ENCODE data around the gene POLR2J3. TPM values are rescaled to one million over a fixed set of nuclear protein-coding genes. Genes with fewer than 3 reads are reported as not detected.
"Not testable (repeated sequence)": the region's sequence is repeated elsewhere in the genome, so short reads cannot be mapped to it uniquely, and the experiment has no call there.

Gene POLR2J3
- total RNA-seq, 1 donor from 2014 or later = 32.5 TPM

DNA sequence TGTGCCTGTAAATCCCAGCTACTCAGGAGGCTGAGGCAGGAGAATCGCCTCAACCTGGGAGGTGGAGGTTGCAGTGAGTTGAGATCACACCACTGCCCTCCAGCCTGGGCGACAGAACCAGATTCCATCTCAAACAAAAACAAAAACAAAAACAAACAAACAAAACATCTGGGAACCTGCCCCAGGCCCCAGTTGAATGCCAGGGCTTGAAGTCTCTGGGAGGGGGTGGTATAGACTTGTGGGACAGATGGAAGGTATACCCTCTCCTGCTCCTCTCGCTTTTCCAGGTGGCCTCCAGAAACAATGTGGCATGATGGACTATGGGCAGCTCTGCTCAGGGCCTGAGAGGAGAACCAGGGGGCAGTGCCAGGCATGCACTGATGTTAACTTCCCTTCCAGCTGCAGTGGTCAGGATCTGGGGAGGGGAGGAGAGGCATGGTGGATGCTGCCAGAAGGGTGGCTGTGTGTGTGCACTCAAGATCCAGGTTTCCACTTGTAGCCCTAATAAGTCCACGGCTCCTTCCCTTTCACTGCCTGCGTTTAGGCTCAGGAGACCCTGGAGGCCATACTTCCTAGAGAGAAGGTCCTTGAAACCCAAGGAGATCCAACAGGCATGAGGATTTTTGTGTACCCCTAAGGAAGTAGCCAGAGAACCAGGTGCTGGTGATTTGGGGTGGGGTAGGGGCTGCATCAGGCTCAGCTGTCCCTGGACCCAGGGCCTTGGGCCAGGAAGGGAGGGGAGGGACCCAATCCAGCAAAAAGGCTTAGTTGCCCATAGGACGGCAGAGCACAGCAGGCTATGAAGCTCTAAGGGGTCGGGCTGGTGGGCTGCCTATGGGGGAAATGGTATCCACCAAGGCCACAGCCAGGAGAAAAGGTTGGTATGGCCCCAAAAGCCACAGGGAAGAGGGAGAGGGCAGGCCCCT, 5.2 kb upstream of the POLR2J3 start:
- H3K9me3 Mint-ChIP-seq (ENCODE audit: unreplicated experiment); H3K4me1 Mint-ChIP-seq (ENCODE audit: low read depth, unreplicated experiment); H3K36me3 Mint-ChIP-seq (ENCODE audit: unreplicated experiment); H3K4me3 Mint-ChIP-seq (ENCODE audit: unreplicated experiment); H3K27me3 Mint-ChIP-seq (ENCODE audit: unreplicated experiment); DNase-seq; H3K27ac Mint-ChIP-seq (ENCODE audit: unreplicated experiment): not testable (repeated sequence)

DNA sequence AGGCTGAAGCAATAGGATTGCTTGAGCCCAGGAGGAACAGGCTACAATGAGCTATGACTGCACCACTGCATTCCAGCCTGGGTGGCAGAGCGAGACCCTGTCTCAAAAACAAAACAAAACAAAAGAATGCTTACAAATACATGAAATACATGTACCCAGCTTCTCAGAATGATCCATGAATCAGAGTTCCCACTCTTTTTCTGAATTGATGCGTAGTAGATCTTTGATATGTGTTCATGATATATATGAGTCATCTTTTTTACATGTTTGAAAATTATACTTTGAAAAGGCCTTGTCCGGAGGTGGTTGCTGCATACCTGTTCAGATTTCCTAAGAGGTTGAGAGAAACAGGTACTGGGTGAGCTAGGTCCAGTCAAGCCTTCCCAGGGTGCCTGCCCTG, 4.0 kb upstream of the POLR2J3 start:
- DNase-seq; H3K4me1 Mint-ChIP-seq (ENCODE audit: low read depth, unreplicated experiment); H3K27me3 Mint-ChIP-seq (ENCODE audit: unreplicated experiment); H3K9me3 Mint-ChIP-seq (ENCODE audit: unreplicated experiment); H3K27ac Mint-ChIP-seq (ENCODE audit: unreplicated experiment); H3K36me3 Mint-ChIP-seq (ENCODE audit: unreplicated experiment); H3K4me3 Mint-ChIP-seq (ENCODE audit: unreplicated experiment): not testable (repeated sequence)

DNA sequence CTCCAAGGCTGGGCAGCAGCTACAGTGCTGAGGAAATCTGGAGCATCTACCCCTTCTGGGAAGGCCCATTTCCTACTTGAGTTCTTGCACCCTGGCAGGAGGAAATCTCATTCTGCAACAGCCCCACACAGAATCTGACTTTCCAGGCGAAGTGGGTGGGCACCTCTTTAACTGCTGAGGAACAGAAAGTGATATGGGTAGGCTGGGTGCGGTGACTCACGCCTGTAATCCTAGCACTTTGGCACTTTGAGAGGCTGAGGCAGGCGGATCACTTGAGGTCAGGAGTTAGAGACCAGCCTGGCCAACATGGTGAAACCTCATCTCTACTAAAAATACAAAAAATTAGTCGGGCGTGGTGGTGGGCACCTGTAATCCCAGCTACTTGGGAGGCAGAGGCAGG, 2.2 kb upstream of the POLR2J3 start:
- not testable (repeated sequence) for H3K4me1 Mint-ChIP-seq (ENCODE audit: low read depth, unreplicated experiment); DNase-seq; H3K27ac Mint-ChIP-seq (ENCODE audit: unreplicated experiment); H3K9me3 Mint-ChIP-seq (ENCODE audit: unreplicated experiment); H3K36me3 Mint-ChIP-seq (ENCODE audit: unreplicated experiment); H3K27me3 Mint-ChIP-seq (ENCODE audit: unreplicated experiment); H3K4me3 Mint-ChIP-seq (ENCODE audit: unreplicated experiment)

DNA sequence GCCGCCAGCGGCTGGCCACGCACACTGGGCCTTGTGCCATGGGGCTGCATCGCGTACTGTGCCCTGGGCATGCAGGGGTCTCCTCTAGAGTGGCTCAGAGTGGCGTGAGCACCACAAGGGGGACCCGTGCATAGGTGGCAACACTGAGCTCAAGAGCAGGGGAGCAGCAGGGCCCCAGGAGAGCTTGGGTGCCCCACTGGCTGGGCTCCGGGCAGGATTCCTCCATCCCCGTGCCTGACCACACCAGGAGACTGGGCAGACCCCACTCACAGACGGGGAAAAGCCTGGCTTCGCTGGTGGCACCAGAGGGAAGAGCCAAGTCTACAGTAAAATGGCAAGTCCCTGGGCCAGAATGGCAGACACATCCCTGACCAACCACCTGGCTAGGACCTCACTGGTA, 3.8 kb downstream of the POLR2J3 start:
- H3K4me1 Mint-ChIP-seq (ENCODE audit: low read depth, unreplicated experiment); H3K9me3 Mint-ChIP-seq (ENCODE audit: unreplicated experiment); H3K4me3 Mint-ChIP-seq (ENCODE audit: unreplicated experiment); H3K36me3 Mint-ChIP-seq (ENCODE audit: unreplicated experiment); H3K27ac Mint-ChIP-seq (ENCODE audit: unreplicated experiment); H3K27me3 Mint-ChIP-seq (ENCODE audit: unreplicated experiment): not testable (repeated sequence)
- DNase-seq = peak; percentile 1

DNA sequence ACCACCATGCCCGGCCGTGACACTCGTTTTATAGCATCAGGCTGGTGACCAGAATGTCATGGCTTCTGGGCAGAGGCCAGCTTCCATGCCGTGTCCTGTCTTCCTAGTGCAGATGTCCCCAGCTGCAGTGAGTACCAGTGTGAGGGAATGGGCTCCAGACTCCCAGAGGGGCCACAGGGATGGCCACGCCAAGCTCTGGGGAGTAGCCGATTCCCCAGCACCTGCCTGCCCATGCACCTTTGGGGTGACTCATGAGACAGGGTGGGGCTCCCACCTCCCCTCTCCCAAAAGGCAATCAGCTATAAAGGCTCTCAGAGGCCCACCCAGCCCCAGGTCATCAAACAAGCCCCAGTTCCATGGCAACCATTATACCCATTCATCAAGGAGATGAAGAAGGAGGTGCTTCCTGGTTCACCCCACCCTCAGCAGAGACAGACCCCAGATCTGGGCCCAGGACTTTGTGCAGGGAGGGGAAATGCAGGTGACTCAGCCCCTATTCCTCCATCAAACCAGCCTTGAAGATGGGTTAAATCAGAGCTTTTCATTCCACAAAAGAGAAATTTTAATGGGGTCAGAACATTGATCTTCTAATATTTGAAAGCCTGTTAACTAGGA, 21.5 kb downstream of the POLR2J3 start, which contains the start of gene SPDYE2:
SPDYE2 (plus strand) TSS at position 419 of the 615 bp plus-strand sequence. CDS start 2,030 bp downstream, outside the sequence.
- H3K4me3 Mint-ChIP-seq (ENCODE audit: unreplicated experiment); H3K4me1 Mint-ChIP-seq (ENCODE audit: low read depth, unreplicated experiment); H3K9me3 Mint-ChIP-seq (ENCODE audit: unreplicated experiment); DNase-seq; H3K27me3 Mint-ChIP-seq (ENCODE audit: unreplicated experiment); H3K36me3 Mint-ChIP-seq (ENCODE audit: unreplicated experiment); H3K27ac Mint-ChIP-seq (ENCODE audit: unreplicated experiment): not testable (repeated sequence)

DNA sequence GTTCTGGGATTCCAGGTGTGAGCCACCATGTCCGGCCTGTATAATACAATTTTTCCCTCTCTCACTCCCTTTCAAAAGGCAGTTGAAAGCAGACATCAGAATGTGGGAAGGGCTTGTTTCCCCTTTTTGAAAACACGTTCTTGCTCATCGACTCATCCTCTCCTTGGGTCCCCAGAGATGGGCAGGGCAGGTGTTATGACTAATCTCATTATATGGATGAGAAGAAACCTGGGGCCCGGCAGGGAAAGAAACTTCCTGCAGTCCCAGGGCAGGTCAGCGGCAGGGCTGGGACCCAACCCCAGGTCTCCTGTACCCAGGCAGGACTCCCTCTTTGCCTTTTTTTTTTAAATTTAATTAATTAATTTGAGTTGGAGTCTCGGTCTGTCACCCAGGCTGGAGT, 26.0 kb downstream of the POLR2J3 start:
- not testable (repeated sequence) for H3K4me1 Mint-ChIP-seq (ENCODE audit: low read depth, unreplicated experiment); H3K27me3 Mint-ChIP-seq (ENCODE audit: unreplicated experiment); H3K27ac Mint-ChIP-seq (ENCODE audit: unreplicated experiment); H3K36me3 Mint-ChIP-seq (ENCODE audit: unreplicated experiment); H3K4me3 Mint-ChIP-seq (ENCODE audit: unreplicated experiment); H3K9me3 Mint-ChIP-seq (ENCODE audit: unreplicated experiment); DNase-seq

DNA sequence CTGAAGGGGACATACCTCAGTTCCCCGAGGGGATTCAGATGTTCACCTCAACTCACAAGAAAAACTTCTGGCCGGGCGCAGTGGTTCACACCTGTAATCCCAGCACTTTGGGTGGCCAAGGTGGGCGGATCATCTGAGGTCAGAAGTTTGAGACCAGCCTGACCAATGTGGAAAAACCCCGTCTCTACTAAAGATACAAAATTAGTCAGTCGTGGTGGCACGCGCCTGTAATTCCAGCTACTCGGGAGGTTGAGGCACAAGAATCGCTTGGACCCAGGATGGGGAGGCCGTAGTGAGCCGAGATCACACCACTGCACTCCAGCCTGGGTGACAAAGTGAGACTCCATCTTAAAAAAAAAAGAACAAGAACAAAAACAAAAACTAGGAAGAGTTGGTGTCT, 27.1 kb downstream of the POLR2J3 start:
- H3K27ac Mint-ChIP-seq (ENCODE audit: unreplicated experiment); H3K4me1 Mint-ChIP-seq (ENCODE audit: low read depth, unreplicated experiment); H3K36me3 Mint-ChIP-seq (ENCODE audit: unreplicated experiment); DNase-seq; H3K9me3 Mint-ChIP-seq (ENCODE audit: unreplicated experiment); H3K27me3 Mint-ChIP-seq (ENCODE audit: unreplicated experiment); H3K4me3 Mint-ChIP-seq (ENCODE audit: unreplicated experiment): not testable (repeated sequence)

DNA sequence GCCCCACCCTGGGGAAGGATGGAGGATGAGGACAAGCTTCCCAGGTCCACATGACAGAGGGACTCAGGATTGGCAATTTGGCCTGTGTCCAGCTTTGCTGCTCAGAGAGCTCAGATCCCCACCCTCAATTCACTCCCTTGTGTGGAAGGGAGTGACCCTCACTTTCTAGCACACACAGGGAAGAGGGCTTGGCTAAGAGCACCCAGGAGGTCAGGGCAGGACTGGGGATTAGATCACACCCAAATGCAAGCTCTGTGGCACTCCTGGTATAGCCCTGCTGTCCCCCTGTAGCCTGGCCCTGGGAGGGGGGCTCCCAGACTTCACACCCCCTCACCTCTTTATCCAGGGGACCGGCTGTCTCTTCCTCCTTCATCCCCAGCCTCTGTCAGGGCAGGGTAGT, 28.0 kb downstream of the POLR2J3 start:
- not testable (repeated sequence) for H3K27me3 Mint-ChIP-seq (ENCODE audit: unreplicated experiment); H3K4me1 Mint-ChIP-seq (ENCODE audit: low read depth, unreplicated experiment); DNase-seq; H3K36me3 Mint-ChIP-seq (ENCODE audit: unreplicated experiment); H3K4me3 Mint-ChIP-seq (ENCODE audit: unreplicated experiment); H3K27ac Mint-ChIP-seq (ENCODE audit: unreplicated experiment); H3K9me3 Mint-ChIP-seq (ENCODE audit: unreplicated experiment)

DNA sequence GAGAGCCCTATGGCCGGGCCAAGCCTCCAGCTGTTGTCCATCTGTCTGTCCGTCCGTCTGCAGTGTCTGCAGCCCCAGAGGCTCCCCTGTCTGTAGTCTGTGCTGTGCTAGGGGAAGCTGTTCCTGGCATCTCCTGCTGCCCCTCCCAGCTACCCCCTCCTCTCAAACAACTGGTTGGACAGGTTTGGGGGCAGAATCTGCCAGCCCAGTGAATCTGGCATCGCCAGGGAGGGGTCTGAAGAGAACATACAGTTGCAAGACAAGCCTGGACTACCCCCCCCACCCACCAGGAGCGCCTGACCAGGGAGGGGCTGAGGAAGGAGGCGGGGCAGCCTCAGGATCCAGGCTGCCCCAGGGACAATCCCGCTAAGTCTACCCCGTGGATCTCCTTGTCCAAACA, 28.8 kb downstream of the POLR2J3 start, which contains the start of gene UPK3BL2:
UPK3BL2 (minus strand) TSS at position 101 of the 400 bp plus-strand sequence; CDS start at position 41, 60 bp downstream.
- not testable (repeated sequence) for H3K27ac Mint-ChIP-seq (ENCODE audit: unreplicated experiment); H3K36me3 Mint-ChIP-seq (ENCODE audit: unreplicated experiment); H3K4me1 Mint-ChIP-seq (ENCODE audit: low read depth, unreplicated experiment); DNase-seq; H3K27me3 Mint-ChIP-seq (ENCODE audit: unreplicated experiment); H3K9me3 Mint-ChIP-seq (ENCODE audit: unreplicated experiment); H3K4me3 Mint-ChIP-seq (ENCODE audit: unreplicated experiment)

DNA sequence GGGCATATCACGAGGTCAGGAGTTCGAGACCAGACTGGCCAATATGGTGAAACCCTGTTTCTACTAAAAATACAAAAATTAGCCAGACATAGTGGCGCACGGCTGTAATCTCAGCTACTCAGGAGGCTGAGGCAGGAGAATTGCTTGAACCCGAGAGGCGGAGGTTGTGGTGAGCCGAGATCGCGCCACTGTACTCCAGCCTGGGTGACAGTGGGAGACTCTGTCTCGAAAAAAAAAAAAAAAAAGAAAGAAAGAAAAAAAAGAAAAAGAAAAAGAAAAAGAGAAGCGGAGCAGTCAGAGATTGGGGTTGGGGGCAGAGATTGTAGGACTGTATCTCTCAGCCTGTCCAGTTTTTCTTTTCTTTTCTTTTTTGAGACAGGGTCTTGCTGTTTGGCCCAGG, 29.6 kb downstream of the POLR2J3 start:
- H3K9me3 Mint-ChIP-seq (ENCODE audit: unreplicated experiment); H3K27ac Mint-ChIP-seq (ENCODE audit: unreplicated experiment); H3K4me3 Mint-ChIP-seq (ENCODE audit: unreplicated experiment); H3K36me3 Mint-ChIP-seq (ENCODE audit: unreplicated experiment); H3K27me3 Mint-ChIP-seq (ENCODE audit: unreplicated experiment); DNase-seq; H3K4me1 Mint-ChIP-seq (ENCODE audit: low read depth, unreplicated experiment): not testable (repeated sequence)

DNA sequence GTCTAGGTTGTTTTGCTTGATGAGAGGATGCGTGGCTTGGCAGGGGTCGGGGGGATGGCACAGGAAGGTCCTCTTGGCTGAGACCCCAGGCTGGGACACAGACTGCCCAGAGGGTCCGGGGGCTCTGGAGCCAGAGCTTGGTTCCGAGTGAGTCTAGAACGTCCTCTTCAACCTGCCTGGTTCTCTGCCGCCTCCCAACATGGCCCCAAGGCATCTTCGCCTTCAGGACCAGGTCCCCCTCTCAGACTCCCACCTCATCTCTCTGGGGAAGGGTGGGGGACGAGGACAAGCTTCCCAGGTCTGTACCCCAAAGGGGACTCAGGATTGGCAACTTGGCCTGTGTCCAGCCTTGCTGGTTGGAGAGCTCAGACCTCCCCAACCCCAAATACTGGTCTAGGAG, 30.3 kb downstream of the POLR2J3 start:
- H3K4me3 Mint-ChIP-seq (ENCODE audit: unreplicated experiment); H3K4me1 Mint-ChIP-seq (ENCODE audit: low read depth, unreplicated experiment); H3K27me3 Mint-ChIP-seq (ENCODE audit: unreplicated experiment); DNase-seq; H3K9me3 Mint-ChIP-seq (ENCODE audit: unreplicated experiment); H3K27ac Mint-ChIP-seq (ENCODE audit: unreplicated experiment); H3K36me3 Mint-ChIP-seq (ENCODE audit: unreplicated experiment): not testable (repeated sequence)

DNA sequence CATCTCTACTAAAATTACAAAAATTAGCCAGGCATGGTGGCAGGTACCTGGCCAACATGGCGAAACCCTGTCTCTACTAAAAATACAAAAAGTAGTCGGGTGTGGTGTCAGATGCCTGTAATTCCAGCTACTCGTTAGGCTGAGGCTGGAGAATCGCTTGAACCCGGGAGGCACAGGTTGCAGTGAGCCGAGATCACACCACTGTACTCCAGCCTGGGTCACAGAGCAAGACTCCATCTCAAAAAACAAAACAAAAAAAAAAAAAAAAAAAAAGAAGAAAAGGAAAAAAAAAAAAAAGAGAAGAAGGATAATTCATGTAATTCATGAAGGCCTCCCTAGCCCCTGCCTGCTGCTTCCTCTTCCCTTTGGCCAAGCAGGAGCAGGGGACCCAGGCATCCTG, 31.8 kb downstream of the POLR2J3 start:
- DNase-seq; H3K9me3 Mint-ChIP-seq (ENCODE audit: unreplicated experiment); H3K4me3 Mint-ChIP-seq (ENCODE audit: unreplicated experiment); H3K36me3 Mint-ChIP-seq (ENCODE audit: unreplicated experiment); H3K4me1 Mint-ChIP-seq (ENCODE audit: low read depth, unreplicated experiment); H3K27ac Mint-ChIP-seq (ENCODE audit: unreplicated experiment); H3K27me3 Mint-ChIP-seq (ENCODE audit: unreplicated experiment): not testable (repeated sequence)
